ENCODE data around the gene TBRG1.

Gene TBRG1

DNA sequence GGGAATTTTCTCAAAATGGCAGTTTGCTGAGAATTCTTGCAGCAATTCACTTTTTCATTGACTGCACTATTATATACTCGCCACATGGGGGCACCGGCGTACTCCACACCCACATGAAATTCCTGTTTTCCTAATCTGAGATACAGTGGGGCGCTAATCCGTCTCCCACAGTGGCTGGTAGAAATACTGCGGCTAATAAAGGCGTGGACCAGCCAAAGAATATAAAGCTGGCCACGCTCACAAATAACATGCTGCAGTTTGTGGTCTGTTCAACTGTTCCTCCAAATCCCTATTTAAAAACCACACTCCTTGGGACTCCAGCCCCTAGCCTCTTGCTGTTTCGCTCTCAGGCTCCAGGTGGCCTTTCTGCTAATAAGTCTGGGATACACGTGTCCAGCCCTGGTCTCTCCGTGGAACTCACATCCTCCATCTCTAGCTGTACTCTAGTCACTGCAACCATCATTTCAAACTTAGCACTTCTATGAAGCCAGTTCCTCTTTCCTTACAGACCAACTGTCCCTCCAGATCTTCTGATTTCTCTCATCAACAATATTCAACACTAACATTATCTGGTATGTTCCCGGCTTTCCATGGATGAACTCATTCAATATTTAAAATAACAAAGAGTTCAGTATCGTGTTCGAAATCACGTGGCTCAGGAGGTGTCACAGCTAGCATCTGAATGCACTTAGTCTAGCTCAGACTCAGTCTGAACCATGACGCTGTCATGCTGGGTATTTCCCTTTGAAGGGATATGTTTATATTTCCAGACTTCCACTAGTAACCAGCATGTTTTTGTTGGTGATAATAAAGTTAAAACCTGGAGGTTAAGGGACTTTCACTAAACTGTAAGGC lies 22.0 kb downstream of the TBRG1 start:
- H3K27ac ChIP-seq, result no peak overlapping the region
- TF ChIP-seq, protein P1, sequence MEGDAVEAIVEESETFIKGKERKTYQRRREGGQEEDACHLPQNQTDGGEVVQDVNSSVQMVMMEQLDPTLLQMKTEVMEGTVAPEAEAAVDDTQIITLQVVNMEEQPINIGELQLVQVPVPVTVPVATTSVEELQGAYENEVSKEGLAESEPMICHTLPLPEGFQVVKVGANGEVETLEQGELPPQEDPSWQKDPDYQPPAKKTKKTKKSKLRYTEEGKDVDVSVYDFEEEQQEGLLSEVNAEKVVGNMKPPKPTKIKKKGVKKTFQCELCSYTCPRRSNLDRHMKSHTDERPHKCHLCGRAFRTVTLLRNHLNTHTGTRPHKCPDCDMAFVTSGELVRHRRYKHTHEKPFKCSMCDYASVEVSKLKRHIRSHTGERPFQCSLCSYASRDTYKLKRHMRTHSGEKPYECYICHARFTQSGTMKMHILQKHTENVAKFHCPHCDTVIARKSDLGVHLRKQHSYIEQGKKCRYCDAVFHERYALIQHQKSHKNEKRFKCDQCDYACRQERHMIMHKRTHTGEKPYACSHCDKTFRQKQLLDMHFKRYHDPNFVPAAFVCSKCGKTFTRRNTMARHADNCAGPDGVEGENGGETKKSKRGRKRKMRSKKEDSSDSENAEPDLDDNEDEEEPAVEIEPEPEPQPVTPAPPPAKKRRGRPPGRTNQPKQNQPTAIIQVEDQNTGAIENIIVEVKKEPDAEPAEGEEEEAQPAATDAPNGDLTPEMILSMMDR (IDR thresholded peaks at IDR 0.05), result peak; percentile 94
- TF ChIP-seq ZFX (IDR thresholded peaks at IDR 0.05; ENCODE audit: borderline replicate concordance), result no peak

DNA sequence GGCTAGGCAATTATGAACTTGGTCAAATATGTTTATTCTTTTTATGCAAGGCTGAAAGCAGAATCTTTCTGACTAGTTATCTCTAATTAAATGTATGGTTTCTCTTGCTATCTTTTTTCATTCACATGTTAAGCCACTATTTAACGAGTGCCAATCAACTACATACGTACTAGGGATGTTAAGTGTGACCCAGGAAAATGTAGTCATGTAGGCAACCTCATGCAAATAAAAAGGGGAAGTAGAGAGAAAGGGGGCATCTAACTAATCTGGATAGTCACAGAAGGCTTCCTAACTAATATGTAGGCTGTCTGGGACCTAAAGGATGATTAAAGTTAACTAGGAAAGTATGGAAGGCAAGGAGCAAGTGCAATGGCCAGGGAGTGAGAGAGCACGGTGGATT lies 23.5 kb downstream of the TBRG1 start:
- H3K27ac ChIP-seq, result no peak overlapping the region
- TF ChIP-seq, protein P1 (IDR thresholded peaks at IDR 0.05), result no peak
- no peak for TF ChIP-seq ZFX (IDR thresholded peaks at IDR 0.05; ENCODE audit: borderline replicate concordance)

DNA sequence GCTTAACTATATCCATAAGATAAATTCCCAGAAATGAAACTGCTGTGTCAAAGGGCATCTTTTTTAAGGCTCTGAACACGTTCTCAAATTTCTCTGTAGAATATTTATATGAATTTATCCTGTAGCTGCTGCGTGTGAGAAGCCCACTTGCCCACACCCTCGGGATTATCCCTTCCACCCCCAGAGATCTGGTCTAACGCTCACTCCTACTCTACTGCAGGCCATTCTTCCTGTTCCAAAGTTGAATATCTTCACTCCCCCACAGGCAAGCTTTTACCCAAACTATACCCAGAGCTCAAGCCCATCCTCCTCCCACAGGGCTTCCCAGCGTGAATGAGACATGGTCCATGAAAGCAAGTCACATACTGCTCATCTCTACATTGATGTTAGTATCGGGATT lies 25.9 kb downstream of the TBRG1 start:
- H3K27ac ChIP-seq, result no peak overlapping the region
- TF ChIP-seq, protein P1 (IDR thresholded peaks at IDR 0.05), result no peak
- TF ChIP-seq ZFX (IDR thresholded peaks at IDR 0.05; ENCODE audit: borderline replicate concordance), result no peak

DNA sequence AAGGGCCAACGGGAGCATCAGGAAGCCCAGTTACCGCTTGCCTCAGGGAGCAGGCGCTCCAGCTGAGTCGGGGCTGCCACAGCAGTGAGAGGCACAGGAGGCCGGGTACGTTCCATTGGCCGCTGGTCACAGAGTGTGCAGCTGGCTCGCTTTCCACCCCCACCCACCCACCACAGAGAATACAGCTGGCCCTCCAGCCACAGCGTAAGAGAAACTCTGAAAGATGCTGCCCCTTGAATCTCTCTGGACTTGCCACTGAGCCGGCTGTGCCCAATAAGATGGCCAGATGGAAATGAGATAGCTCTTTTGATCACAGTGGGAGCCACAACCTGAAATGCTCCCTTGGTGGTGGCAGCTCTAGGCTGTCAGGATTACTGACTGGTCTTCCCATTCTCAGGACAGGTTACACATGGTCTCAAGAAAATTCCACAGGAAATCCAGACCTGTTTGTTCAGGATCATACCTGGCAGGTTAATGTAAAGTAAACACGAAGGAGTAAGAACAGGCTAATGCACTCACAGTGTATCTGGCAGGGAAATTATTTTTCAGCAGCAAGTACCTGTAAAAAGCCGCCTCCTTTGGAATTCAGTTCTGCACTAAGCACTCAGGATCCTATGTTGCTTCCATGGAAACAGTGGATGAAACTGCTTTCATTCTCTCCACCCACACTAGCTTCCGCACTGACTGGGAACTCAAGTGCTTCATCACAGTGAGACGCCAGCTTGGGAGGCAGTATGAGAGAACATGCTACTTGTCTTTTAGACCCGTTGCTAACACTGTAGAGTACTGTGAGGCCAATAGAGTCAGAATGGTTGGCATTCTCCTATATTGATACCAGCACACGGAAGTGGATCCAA lies 34.3 kb downstream of the TBRG1 start:
- no peak for TF ChIP-seq ZFX (IDR thresholded peaks at IDR 0.05; ENCODE audit: borderline replicate concordance)
- TF ChIP-seq, protein P1 (IDR thresholded peaks at IDR 0.05), result no peak
- no peak overlapping the region for H3K27ac ChIP-seq

DNA sequence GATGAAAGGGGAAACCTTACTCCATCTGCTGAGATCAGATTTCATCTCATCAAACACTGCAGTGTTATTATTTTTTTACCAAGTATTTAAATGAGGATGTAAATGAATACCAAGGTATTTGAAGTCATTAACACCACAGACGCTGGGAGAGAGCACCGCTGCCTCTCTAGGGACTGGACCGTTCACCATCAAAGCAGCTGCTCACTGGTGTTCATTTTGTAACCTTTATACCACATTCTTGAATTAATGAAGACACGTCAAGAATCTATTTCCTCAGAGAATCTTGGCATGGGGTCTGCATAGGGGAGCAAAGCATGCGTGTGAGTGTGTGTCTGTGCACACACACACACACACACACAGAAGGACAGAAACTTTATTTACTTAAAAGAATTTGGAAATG lies 35.2 kb downstream of the TBRG1 start:
- TF ChIP-seq ZFX (IDR thresholded peaks at IDR 0.05; ENCODE audit: borderline replicate concordance), result no peak
- TF ChIP-seq, protein P1 (IDR thresholded peaks at IDR 0.05), result no peak
- H3K27ac ChIP-seq, result no peak overlapping the region

DNA sequence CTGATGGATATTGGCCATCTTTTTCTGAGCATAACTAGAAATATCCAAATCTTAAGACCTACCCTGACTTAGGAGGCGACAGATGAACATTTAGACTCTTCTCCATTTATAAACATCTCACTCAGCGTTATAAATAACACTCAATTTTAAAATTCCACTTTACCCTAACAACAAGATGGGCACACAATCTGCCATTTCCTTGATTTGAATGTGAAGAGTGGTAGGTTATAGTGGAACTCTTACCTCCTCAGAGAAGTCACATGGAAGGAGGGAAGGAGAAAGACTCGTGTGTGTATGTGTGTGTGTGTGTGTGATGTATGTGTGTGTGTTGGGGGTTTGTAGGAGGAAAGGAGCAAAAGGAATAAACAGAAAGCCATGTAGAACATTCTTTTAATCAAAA lies 35.8 kb downstream of the TBRG1 start:
- TF ChIP-seq, protein P1 (IDR thresholded peaks at IDR 0.05), result no peak
- no peak for TF ChIP-seq ZFX (IDR thresholded peaks at IDR 0.05; ENCODE audit: borderline replicate concordance)
- H3K27ac ChIP-seq, result no peak overlapping the region

DNA sequence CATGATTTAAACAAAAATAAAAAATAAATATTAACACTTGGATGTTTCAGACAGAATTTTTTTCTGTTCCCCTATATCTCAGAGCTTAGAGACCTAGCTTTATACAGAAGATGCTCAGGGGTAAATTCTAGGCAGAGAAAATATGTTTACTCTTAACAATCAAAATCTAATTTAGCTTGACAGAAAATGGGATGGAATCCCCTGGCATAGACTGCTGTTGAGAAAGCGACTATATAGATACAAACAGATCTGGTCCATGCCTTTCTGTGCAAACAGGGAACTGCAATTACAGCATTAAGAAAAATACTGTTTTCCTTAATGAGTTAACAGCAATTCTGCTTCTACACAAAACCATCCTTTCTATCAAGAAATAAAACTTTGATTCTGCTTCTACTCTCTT lies 36.3 kb downstream of the TBRG1 start:
- no peak overlapping the region for H3K27ac ChIP-seq
- TF ChIP-seq ZFX (IDR thresholded peaks at IDR 0.05; ENCODE audit: borderline replicate concordance), result no peak
- TF ChIP-seq, protein P1 (IDR thresholded peaks at IDR 0.05), result no peak
